ENCODE measurements around the gene TRHDE. TPM values are rescaled to one million over a fixed set of nuclear protein-coding genes. Genes with fewer than 3 reads are reported as not detected.

TRHDE gene
- total RNA-seq, 3 donors from 2014 or later: 0.98 to 43.2 (median 2.2) TPM

GRCh38 chr12:72464471-72464870, 192.3 kb downstream of the TRHDE start:
- Histone ChIP-seq H3K36me3 (no peaks in the 10 kb centered on the region), H3K4me3 (no peak overlapping the region), H3K9me3 (no peaks in the 10 kb centered on the region), H3K4me1 (no peaks in the 10 kb centered on the region), H3K27ac (no peak overlapping the region), H3K27me3 (no peaks in the 10 kb centered on the region)
- TF ChIP-seq POLR2AphosphoS5 (IDR thresholded peaks at IDR 0.05) (no peak), CTCF (IDR thresholded peaks at IDR 0.05) (no peak), POLR2A (IDR thresholded peaks at IDR 0.05) (no peak)
- DNase-seq (ENCODE audit: low spot score in 2 of 2): no peak
- intact Hi-C loops (cut with DNase I; ENCODE audit: low total_unique reads): no loop called here

- TF ChIP-seq POLR2A (IDR thresholded peaks at IDR 0.05): no peak
- no peak for TF ChIP-seq CTCF (IDR thresholded peaks at IDR 0.05)
- TF ChIP-seq POLR2AphosphoS5 (IDR thresholded peaks at IDR 0.05): no peak
- no peak overlapping the region for H3K27ac ChIP-seq
- DNase-seq (ENCODE audit: low spot score in 2 of 2): no peak
- no peaks in the 10 kb centered on the region for H3K4me1 ChIP-seq
- no peaks in the 10 kb centered on the region for H3K27me3 ChIP-seq
- no peak overlapping the region for H3K4me3 ChIP-seq
- intact Hi-C loops (cut with DNase I; ENCODE audit: low total_unique reads): no loop called here
- no peaks in the 10 kb centered on the region for H3K36me3 ChIP-seq
- H3K9me3 ChIP-seq: no peaks in the 10 kb centered on the region
These were observed 193.0 kb downstream of the TRHDE start for GRCh38 chr12:72465155-72465554.

- TF ChIP-seq POLR2A (IDR thresholded peaks at IDR 0.05): no peak
- intact Hi-C loops (cut with DNase I; ENCODE audit: low total_unique reads): no loop called here
- Histone ChIP-seq H3K4me3 (no peak overlapping the region), H3K36me3 (no peaks in the 10 kb centered on the region), H3K4me1 (no peaks in the 10 kb centered on the region), H3K9me3 (no peaks in the 10 kb centered on the region), H3K27me3 (no peaks in the 10 kb centered on the region), H3K27ac (no peak overlapping the region)
- no peak for DNase-seq (ENCODE audit: low spot score in 2 of 2)
These were observed 193.9 kb downstream of the TRHDE start for GRCh38 chr12:72465940-72466630.

GRCh38 chr12:72467985-72468384, 195.8 kb downstream of the TRHDE start:
- Histone ChIP-seq H3K4me1 (no peaks in the 10 kb centered on the region), H3K27ac (no peak overlapping the region), H3K4me3 (no peak overlapping the region), H3K27me3 (no peaks in the 10 kb centered on the region), H3K9me3 (no peaks in the 10 kb centered on the region), H3K36me3 (no peaks in the 10 kb centered on the region)
- intact Hi-C loops (cut with DNase I; ENCODE audit: low total_unique reads): no loop called here
- DNase-seq (ENCODE audit: low spot score in 2 of 2): no peak
- TF ChIP-seq POLR2AphosphoS5 (IDR thresholded peaks at IDR 0.05) (no peak), CTCF (IDR thresholded peaks at IDR 0.05) (no peak), POLR2A (IDR thresholded peaks at IDR 0.05) (no peak)

DNA sequence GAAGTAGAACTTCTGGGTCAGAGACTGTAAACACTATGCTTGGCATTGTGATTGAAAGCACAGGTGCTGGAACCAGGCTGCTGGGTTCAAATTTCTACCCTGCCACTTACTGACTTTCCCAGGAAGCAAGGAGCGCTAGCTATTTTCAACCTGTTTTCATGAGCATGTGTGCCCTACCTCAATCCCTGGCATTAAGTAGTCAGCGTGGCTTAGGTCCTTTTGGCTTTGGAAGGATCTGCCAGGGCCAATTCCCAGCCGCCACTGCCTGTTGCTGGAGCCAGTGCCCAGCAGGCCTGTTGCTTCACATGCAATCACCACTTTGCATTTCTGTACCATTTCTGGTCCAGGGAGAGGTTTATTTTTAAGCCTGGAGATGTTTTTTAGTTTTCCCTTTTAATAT, 196.3 kb downstream of the TRHDE start:
- Histone ChIP-seq H3K27me3 (no peaks in the 10 kb centered on the region), H3K36me3 (no peaks in the 10 kb centered on the region), H3K4me1 (no peaks in the 10 kb centered on the region), H3K27ac (no peak overlapping the region), H3K4me3 (no peak overlapping the region), H3K9me3 (no peaks in the 10 kb centered on the region)
- no peak for DNase-seq (ENCODE audit: low spot score in 2 of 2)
- TF ChIP-seq CTCF (IDR thresholded peaks at IDR 0.05) (no peak), POLR2A (IDR thresholded peaks at IDR 0.05) (no peak), POLR2AphosphoS5 (IDR thresholded peaks at IDR 0.05) (no peak)
- intact Hi-C loops (cut with DNase I; ENCODE audit: low total_unique reads): no loop called here

Measured in breast epithelium (tissue), 4 donors.